Activated CD8-positive, alpha-beta memory T cell treated with anti-CD3 and anti-CD28 coated beads, Interleukin-2, amount 50 U/mL, for 24 hours (primary cell): ENCODE measurements around the gene HEBP2.
"Not testable (repeated sequence)": the region's sequence is repeated elsewhere in the genome, so short reads cannot be mapped to it uniquely, and the experiment has no call there.

Experiments
- DNase-seq: peaks from one replicate; pipeline ENCODE4 v3.0.0-alpha.2; 2020; ENCODE audit errors: extremely low read depth

HEBP2 gene, protein sequence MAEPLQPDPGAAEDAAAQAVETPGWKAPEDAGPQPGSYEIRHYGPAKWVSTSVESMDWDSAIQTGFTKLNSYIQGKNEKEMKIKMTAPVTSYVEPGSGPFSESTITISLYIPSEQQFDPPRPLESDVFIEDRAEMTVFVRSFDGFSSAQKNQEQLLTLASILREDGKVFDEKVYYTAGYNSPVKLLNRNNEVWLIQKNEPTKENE

DNA sequence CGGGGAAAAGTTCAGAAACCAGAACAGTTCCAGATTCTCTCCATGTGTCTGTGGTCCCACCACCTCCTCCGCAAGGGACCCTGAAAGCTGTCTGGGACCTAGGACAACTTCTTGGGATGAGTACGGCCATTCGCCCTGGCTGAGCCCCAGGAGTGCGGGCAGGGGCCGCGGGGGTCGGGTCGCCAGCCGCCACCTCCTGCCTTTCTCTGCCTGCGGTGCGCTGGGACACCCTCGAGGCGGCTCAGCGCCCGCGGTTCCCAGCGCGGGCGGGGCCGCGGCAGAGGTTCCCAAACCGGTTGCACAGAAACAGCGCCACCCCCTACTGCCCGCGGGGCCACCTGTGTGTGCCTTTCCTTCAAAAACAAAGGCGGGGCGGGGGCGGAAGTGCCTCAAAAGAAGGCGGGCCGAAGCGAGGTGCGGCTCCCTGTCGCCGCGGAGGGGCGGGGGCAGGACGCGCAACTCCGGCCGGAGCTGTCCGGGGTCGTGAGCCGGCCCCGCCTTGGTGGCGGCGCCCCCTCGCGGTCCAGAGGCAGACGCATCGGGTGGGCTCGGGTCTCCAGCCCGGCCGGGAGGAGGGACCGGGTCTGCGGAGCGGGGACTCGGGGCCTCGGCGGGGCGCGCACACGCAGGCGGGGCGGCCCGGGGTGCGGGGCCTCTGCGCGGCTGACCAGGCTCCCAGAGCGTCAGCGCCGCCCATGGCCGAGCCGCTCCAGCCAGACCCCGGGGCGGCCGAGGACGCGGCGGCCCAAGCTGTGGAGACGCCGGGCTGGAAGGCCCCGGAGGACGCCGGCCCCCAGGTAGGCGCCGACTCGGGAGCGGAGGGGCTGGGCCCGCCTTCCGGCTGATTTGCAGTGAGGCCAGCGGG lies at the start of gene HEBP2:
Gene HEBP2 (plus strand): TSS at position 423 of the 865 bp plus-strand sequence. CDS start 273 bp downstream, at position 696.
- peak; percentile 74 for DNase-seq

DNA sequence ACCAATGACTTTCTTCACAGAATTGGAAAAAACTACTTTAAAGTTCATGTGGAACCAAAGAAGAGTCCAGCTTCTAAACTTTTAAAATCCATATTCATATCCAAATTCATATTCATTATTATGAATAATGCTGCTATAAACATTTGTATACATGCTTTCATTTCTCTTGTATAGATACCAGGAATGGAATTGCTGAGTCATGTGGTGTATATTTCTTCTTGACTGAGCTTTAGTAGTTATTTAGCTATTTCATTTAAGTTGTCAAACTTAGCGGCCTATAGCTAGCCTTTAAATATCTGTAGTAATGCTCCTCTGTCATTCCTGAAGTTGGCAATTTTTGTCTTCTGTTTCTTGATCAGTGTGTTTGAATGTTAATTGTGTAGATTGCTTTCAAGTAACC lies 46.1 kb upstream of the HEBP2 start:
- no peak for DNase-seq

DNA sequence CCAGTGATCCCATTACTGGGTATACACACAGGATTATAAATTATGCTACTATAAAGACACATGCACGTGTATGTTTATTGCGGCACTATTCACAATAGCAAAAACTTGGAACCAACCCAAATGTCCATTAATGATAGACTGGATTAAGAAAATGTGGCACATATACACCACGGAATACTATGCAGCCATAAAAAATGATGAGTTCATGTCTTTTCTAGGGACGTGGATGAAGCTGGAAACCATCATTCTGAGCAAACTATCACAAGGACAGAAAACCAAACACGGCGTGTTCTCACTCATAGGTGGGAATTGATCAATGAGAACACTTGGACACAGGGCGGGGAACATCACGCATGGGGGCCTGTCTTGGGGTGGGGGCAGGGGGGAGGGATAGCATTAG lies 35.3 kb upstream of the HEBP2 start:
- not testable (repeated sequence) for DNase-seq

DNA sequence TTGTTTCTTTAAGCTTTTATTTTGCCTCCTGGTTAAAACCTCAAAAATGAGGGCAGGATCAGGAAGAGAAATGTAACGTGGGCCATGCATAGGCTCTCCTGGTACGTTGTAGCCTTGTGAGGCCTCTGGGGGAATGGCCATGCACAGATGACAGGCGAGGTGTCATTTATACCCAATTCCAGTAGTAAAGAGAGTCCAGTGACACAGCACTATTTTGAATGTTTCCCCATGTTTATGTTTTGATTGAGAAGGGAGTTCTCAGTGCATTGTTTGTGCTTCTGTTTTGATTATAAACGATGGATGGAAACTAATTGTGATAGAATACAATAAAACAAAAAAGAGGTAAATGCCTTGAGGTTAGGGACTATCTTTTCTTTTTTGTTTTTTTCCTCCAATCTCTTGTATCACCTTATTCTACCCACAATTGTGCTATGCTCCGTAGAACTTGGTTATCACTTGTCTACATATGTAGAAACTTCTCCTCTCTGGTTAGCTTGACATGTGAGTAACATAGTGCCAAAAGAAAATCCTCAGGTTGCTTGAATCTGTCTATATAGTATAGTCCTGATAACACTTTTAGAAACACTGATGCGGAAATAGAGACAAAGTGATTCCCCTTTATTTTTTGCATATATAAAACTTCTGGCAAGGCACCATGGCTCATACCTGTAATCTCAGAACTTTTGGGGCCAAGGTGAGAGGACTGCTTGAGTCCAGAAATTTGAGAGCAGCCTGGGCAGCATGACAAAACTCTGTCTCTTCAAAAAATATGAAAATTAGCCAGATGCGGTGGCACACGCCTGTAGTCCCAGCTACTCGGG lies 33.2 kb upstream of the HEBP2 start:
- DNase-seq = no peak

DNA sequence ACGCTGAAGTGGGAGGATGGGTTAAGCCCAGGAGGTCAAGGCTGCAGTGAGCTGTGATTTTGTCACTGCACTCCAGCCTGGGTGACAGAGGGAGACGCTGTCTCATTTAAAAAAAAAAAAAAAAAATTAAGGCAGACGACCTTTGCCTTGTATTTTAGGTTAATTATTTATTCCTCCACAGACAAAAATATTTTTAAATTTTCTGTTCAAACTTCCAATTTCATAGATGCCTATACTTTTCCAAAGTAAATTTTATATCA lies 32.6 kb upstream of the HEBP2 start:
- DNase-seq = no peak

DNA sequence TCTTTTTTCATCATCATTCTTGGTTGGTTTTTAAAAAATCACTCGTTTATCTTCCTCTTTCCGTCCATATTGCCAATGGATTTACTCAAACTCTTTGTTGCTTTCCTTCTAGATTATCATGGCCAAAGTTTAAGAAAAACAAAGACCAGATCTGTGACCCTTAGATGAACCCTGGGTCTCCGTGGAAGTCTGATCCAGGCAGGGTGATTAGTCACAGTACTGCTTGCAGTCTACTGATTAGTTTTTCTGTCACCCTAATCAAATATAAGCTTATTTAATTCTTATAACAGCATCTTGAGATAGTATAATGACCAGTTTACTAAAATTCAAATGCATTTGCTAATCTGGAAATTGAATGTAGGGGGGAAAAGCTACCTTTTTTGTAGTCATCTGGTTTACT lies 32.3 kb upstream of the HEBP2 start:
- DNase-seq = no peak

DNA sequence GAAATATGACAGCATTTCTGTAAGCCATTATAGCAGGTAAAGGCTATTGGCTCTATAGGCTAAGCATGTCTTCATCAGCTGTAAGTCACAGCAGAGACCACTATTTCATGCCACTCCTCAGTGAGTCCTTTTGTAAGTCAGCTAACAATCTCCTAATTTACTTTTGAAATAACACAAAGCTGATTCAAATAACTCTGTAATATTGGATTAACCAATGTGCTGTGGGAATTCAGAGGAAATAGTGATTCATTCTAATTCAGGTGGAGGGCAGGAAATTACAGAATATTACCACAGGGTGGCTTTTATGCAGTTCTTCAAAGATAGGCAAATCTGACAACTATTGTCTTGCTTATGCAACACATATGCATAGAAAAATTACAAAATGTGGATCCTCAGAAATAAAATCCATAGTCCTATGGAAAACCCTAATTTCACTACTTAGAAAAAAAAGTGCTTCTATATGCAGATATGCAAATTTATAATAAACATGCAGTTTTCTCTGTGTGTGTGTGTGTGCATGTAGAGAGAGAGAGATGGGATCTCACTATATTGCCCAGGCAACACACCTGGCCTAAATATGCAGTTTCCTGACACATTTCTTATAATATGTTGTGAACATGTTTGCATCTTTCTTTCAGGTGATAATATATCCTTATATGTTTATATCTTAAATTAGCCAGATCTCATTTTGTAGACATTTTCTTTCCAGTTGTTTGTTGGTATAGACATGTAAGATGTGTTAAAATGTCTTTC lies 31.1 kb upstream of the HEBP2 start:
- DNase-seq = no peak

DNA sequence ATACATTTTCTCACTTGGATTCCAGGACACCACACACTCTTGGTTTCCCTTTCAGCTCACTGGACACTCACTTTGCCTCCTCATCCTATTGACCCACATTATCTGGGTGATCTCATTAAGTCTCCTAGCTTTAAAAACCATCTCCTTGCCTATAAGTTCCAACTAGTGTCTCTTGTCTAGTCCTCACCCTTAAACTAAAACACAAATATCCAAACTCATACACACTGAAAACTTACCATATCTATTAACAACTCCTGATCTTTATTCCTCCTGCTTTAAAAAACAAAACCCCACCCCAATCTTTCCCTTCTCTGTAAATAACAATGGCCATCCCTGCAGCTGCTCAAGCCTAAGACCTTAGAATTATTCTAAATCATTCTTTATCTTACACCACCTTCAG lies 29.8 kb upstream of the HEBP2 start:
- DNase-seq = no peak

DNA sequence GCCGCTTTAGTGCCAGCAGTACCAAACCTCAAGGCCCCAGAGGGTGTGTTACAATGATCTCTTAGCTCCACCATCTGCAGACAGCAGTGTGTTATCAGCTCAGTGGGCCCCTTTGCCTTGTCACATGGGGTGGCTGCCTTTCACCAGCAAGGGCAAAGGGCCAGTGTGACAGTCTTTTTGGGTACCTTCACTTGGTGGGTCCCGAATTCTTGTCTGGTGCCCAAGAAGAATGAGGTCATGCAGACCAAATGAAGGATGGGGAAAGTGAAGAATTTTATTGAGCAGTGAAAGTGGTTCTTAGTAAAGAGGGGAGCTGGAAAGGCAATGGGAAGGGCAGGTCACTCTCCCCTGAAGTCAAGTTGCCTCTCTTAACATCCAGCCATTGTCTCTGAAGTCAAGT lies 29.2 kb upstream of the HEBP2 start:
- no peak for DNase-seq

DNA sequence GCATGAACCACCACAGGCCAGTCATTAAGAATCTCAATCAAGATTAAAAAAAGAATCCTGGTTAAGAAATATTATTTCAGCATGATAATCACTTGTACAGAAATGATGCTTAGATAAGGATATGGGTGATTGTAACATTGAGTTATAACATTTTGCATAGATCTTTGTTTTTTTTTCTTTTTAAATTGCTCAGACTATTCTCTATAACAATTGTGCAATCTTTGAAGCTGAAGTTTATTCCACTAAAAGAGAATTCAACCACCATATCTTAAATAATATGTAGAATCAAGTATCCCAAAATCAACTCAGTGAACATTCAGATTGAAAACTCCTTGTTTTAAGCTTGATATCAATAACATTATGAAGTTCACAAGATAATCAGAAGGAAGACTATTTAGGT lies 27.0 kb upstream of the HEBP2 start:
- DNase-seq = no peak

DNA sequence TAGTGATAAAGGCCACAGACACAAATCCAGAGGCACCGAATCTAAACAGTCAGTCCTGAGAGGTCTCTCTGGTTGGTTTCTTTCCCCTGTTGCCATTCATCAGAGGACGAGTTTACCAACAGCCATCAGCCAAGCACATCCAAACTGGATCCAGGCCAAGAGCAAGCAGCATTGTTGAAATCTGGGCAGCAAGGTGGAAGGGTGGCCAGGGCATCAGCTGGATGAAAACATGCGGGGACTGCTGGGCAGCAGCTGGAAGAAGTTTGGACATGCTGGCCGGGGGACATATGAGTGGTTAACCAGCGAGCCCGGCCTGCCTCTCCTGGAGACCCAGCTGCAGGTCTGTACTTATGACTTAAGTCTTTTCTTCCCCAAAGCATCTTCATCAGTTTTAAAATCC lies 26.2 kb upstream of the HEBP2 start, which contains the start of gene SMIM28:
Gene SMIM28 (plus strand): TSS at position 62 of the 400 bp plus-strand sequence. CDS start 168 bp downstream, at position 230.
- no peak for DNase-seq

DNA sequence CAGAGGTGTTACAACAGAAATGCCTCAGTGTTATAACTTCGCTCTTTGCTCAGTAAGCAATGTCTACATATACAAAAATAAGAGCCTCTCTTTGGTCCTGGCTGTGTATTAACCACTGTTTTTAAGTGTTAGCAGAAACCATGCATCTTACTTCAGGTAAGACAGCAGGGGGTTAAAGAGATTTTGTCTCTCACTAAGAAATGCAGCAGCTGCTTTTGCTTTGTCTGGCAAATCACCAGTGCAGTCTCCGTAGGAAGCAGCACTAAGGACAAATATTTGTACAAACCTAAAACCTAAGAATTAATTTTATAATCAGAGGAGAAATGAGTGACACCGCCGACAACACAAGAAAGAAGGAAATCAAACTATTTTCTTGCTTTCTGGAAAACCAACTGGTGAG lies 25.6 kb upstream of the HEBP2 start:
- no peak for DNase-seq

DNA sequence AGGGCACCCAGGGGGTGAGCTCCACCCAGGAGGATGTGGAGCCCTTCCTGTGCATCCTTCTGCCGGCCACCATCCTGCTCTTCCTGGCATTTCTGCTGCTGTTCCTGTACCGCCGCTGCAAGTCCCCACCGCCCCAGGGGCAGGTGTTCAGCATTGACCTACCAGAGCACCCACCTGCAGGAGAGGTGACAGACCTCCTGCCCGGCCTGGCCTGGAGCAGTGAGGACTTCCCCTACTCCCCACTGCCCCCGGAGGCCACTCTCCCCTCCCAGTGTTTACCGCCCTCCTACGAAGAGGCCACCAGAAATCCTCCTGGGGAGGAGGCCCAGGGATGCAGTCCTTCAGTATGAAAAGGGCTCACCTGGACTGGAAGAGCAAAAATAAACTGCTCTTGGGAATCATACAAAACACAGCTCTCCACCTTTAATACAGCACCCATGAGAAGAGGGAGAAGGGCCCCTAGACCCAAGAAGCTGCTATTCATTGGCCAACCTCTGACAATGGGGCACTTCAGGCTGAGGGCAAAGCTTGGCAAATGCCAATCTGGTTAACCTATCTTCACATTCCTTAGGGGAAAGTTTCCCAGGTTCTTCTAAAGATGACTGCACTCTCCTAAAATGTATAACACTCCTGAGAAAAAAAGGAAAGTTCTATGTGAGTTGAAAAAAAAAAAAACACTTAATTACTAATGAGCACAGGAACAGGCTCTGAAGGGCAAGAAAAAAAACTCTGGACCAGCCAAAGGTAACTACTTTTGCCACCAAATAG lies 21.3 kb upstream of the HEBP2 start:
- DNase-seq = no peak

DNA sequence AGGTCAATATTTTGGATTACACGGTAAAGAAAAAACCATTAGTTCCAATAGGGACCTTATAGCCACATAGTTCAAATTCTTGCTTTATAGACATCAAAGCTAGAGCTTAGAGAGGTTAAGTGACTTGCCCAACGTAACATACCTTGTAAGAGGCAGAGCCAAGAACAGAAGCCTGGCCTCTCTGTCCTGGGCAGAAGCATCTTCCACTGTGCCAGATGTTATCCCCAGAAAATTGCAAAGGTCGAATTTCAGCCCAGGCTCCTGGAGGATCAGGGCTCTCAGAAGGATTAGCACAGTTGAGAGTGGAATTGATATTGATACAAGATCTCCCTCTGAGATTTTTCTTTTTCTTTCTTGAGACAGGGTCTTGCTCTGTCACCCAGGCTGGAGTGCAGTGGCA lies 20.2 kb upstream of the HEBP2 start:
- DNase-seq = no peak

DNA sequence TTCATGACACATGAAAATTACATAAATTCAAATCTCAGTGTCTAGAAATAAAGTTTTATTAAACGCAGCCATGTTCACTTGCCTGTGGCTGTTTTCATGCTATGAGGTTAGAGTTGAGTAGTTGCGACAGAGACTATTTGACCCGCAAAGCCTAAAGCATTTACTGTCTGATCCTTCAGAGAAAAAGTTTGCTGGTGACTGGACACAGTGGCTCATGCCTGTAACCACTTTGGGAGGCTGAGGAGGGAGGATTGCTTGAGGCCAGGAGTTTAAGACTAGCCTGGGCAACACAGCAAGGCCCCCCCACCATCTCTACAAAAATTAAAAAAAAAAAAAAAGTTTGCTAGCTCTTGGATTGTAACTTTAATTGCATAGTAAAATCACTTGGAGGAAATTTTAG lies 17.1 kb upstream of the HEBP2 start:
- no peak for DNase-seq

DNA sequence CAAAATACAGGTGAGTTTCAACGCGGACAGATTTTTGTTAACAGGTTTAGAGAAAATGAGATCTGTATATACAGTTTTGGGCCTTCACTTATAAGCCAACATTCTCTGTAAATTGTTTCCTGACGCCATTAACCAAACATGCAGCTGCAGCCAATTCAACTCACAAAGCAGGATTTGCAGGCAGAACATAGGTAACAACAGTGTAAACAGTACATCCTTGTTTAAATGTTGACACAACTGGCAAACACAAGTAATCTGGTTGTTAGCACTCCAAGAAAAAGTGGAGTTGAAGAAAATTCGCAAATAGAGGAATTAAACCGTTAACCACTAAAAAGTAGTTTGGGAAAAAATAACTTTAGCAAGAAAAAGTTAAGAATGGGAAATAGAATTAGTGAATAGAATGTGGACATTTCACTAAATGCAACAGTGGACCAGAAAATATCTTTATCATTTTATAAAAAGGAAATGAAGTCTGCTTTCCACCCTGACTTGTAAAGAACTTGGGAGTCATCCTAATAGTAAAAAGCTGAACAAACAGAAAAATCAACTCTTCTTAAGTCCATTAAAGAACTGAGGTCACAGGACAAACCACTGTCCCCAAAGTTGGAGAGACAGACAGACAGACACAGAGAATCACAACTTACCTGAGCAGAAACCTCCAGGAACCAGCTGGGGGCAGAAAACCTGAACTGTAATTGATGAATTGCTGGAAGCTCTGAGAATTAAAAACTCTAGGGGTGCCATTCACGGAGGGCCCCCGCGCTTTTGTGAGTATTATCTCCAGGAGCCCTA lies 16.2 kb upstream of the HEBP2 start:
- DNase-seq = no peak

DNA sequence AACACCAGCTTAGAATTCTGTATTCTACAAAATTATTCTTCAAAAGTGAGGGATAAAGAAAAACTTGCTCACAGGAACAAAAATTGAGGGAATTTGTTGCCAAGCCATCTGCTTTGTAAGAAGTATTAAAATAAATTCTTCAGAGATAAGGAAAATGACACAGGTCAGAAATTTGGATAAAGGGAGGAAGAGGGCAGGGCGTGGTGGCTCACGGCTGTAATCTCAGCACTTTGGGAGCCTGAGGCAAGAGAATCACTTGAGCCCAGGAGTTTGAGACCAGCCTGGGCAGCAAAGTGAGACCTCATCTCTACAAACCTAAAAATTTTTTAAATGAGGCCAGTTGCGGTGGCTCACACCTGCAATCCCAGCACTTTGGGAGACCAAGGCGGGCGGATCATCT lies 14.5 kb upstream of the HEBP2 start:
- DNase-seq = no peak

DNA sequence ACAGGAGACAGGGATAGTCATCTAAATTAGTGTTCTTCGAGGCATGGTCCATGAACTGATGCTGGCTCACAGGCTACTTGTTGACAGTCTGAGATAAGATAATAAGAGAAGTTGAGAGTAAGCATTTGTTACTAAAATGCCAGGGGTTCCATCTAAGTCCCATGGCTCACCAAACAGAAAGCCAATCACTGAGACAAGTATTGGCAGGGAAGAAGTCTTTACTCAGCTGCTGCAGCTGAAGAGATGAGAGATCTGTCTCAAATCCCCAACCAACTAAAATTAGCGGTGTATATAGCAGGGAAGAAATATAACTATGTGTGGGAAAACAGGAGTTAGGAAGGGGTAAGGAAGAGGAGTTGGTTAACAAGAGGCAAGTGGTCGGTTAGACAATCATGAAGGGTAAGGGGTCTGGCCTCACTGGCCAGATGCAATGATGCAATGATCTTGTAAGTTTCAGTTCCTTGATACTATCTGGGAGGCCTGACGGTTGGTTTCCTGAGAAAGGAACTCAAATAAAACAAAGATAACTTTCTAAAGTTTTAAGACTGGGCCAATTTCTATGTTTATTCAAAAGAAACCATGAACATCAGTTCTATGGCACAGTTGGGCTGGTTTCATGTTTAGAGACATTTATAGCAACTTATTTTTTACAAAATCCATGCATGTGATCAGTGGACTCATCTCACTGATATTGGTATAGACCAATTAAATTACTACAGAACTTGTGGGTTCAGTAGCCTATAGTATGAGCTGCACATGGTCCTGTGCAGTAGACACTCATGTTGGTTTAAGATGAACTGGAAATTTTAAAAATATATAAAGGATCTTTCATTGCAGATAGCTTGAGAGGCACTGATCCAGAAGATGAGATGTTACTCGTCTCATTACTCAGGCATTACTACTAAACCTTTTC lies 9.9 kb upstream of the HEBP2 start:
- no peak for DNase-seq

DNA sequence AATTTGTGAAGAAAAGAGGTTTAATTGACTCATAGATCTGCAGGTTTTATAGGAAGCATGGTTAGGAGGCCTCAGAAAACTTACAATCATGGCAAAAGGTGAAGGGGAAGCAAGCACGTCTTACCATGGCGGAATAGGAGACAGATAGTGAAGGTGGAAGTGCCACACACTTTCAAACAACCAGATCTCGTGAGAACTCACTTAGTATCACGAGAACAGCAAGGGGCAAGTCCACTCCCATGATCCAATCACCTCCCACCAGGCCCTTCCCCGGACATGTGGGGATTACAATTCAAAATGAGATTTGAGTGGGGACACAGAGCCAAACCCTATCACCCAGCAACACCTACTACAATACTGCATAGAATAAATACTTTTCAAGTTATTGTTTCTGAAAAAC lies 7.3 kb upstream of the HEBP2 start:
- no peak for DNase-seq
